Ascending aorta (tissue), 2 donors: ENCODE measurements around the gene CACNA1G. TPM values are rescaled to one million over a fixed set of nuclear protein-coding genes. Genes with fewer than 3 reads are reported as not detected.
A peak's percentile ranks its signal among the peaks of the same experiment; 100 is the strongest.

Experiments used
- DNase-seq, 2 donors: peaks; one replicate each; pipeline ENCODE4 v3.0.0-alpha.2; 2019; ENCODE audit warnings: low spot score in 2 of 2
- H3K27ac ChIP-seq, 2 donors: fragments of 200-600 bp; sonication (generic); one replicate each; pipeline ENCODE4 v1.5.1; 2016 to 2017; ENCODE audit warnings: mild to moderate bottlenecking in 1 of 2
- H3K27me3 ChIP-seq: fragments of 200-600 bp; sonication (generic); one replicate; pipeline ENCODE4 v1.5.1; 2017
- H3K36me3 ChIP-seq, 2 donors: fragments of 200-600 bp; sonication (generic); one replicate each; pipeline ENCODE4 v1.5.1; 2016
- H3K4me1 ChIP-seq, 2 donors: fragments of 200-600 bp; sonication (generic); one replicate each; pipeline ENCODE4 v1.5.1; 2016 to 2017; ENCODE audit warnings: mild to moderate bottlenecking in 1 of 2
- H3K4me3 ChIP-seq, 2 donors: fragments of 200-600 bp; sonication (generic); one replicate each; pipeline ENCODE4 v1.5.1; 2016 to 2017; ENCODE audit warnings: mild to moderate bottlenecking in 1 of 2
- H3K9me3 ChIP-seq, 2 donors: fragments of 200-600 bp; sonication (generic); one replicate each; pipeline ENCODE4 v1.5.1; 2016
- intact Hi-C: fragments of 100-400 bp; cut with DNase I; formaldehyde crosslinking; loops from one replicate; pipeline ENCODE4 v1.15.1; 2023
- total RNA-seq: library from RNA; depleted of rRNA; stranded (reverse); fragments of >200 nt; gene quantifications from one replicate; pipeline ENCODE4 v1.1.0, GENCODE V29; 2016
- TF ChIP-seq, protein P1 (sequence below), 3 experiments: fragments of 200-600 bp in 2 of 3; fragments of 450-650 bp in 1 of 3; sonication (generic) in 2 of 3; IDR thresholded peaks; one replicate each; pipeline ENCODE4 v1.5.1; 2016 to 2019; ENCODE audit warnings: antibody characterized with exemption in 3 of 3, mild to moderate bottlenecking in 1 of 3, moderate library complexity in 1 of 3

CACNA1G gene
- total RNA-seq, 1 donor from 2014 or later, result 1.2 TPM

DNA sequence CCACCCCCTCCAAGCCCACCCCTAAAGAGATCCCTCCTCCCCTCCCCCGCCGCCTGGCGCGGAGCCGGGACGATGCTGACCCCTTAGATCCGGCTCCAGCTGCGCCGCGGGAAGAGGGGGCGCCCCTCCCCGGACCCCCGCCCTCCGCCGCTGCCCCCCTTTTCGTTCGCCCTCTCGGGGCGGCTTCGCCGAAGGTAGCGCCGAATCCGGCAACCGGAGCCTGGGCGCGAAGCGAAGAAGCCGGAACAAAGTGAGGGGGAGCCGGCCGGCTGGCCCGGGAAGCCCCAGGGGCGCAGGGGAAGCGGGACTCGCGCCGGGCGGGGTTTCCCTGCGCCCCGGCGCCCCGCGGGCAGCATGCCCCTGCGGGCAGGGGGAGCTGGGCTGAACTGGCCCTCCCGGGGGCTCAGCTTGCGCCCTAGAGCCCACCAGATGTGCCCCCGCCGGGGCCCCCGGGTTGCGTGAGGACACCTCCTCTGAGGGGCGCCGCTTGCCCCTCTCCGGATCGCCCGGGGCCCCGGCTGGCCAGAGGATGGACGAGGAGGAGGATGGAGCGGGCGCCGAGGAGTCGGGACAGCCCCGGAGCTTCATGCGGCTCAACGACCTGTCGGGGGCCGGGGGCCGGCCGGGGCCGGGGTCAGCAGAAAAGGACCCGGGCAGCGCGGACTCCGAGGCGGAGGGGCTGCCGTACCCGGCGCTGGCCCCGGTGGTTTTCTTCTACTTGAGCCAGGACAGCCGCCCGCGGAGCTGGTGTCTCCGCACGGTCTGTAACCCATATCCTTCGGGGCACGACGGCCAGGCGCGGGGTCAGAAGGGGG, 623 bp downstream of the CACNA1G start:
- intact Hi-C loops, result loop anchor here (5.0 kb wide), 1 partner anchor 71 kb away; the partner anchor contains the start of gene ABCC3
- Histone ChIP-seq H3K27me3 (peaks cover 10% of the 10 kb centered on the region), H3K36me3 (no peaks in the 10 kb centered on the region), H3K27ac (no peak overlapping the region), H3K4me1 (peaks cover 23 to 47% of the 10 kb centered on the region in 2 donors), H3K4me3 (peak overlapping the region; percentile 57 to 74), H3K9me3 (no peaks in the 10 kb centered on the region)
- DNase-seq, result peak in 1 of 2 donors; percentile 67
- TF ChIP-seq, protein P1, sequence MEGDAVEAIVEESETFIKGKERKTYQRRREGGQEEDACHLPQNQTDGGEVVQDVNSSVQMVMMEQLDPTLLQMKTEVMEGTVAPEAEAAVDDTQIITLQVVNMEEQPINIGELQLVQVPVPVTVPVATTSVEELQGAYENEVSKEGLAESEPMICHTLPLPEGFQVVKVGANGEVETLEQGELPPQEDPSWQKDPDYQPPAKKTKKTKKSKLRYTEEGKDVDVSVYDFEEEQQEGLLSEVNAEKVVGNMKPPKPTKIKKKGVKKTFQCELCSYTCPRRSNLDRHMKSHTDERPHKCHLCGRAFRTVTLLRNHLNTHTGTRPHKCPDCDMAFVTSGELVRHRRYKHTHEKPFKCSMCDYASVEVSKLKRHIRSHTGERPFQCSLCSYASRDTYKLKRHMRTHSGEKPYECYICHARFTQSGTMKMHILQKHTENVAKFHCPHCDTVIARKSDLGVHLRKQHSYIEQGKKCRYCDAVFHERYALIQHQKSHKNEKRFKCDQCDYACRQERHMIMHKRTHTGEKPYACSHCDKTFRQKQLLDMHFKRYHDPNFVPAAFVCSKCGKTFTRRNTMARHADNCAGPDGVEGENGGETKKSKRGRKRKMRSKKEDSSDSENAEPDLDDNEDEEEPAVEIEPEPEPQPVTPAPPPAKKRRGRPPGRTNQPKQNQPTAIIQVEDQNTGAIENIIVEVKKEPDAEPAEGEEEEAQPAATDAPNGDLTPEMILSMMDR (IDR thresholded peaks at IDR 0.05), result no peak

DNA sequence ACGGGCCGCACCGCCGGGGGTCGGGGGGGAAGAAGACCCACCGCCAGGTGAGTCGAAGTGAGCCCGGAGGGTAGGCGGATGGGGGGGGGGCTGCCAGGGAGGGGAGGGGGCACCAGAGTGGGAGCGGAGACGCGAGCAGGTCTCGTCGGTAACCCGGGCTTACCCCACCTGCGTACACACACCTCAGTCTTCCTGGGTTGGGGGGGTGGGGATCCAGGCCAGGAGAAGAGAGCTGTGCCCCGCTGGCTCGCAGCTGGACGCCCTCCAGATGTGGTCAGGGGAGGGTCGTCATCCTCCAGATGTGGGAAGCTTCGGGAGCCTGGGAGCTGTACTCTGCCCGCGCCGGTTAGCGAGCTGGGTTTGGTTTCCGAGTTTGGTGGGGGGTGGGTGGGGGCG, 1.2 kb downstream of the CACNA1G start:
- Histone ChIP-seq H3K27me3 (peaks cover 10% of the 10 kb centered on the region), H3K36me3 (no peaks in the 10 kb centered on the region), H3K27ac (no peak overlapping the region), H3K4me1 (peaks cover 23 to 47% of the 10 kb centered on the region in 2 donors), H3K4me3 (peak overlapping the region in 1 of 2 donors; percentile 74), H3K9me3 (no peaks in the 10 kb centered on the region)
- TF ChIP-seq, protein P1 (IDR thresholded peaks at IDR 0.05), result no peak
- no peak for DNase-seq
- intact Hi-C loops, result loop anchor here (5.0 kb wide), 1 partner anchor 71 kb away; the partner anchor contains the start of gene ABCC3

DNA sequence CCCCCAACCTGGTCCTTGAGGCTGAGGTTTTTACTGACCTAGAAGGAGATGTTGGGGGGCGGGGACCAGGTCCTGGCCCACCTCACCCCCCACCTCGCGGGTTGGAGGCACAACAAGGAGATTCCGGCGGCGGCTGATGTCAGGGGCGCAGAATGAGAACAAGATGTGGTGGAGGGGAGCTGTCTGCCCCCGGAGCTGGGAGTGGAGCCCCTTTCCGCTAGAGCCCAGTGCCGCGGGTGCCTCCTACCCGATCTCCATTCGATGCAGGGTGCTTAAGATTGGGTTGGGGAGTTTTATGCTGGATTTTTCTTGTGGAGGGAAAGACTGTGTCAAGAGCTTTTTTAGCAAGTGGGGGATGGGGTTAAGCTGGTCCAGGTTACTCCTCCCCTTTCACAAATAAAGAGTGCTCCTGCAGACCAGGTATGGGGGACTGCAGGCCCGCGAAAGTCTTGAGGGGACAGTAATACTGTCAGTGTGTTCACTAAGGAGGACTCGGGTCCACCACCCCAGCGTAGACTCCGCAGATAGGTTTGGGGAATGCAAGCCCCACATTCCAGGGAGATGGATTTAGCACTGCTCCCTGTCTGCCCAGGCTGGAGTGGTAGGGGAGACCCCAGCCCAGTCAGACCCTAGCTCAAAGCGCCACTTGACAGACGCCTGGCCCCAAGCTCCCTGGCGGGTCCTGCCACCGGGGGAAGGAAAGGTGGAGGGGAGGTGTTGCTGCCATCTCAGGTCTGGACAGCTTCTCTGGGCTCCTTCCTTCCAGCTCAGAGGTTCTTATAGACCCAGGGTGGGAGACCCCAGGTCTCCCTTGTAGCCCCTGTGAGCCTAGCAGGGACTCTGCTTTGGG, 2.0 kb downstream of the CACNA1G start:
- Histone ChIP-seq H3K27me3 (peaks cover 10% of the 10 kb centered on the region), H3K4me1 (peaks cover 23 to 47% of the 10 kb centered on the region in 2 donors)
- TF ChIP-seq, protein P1 (IDR thresholded peaks at IDR 0.05), result no peak

DNA sequence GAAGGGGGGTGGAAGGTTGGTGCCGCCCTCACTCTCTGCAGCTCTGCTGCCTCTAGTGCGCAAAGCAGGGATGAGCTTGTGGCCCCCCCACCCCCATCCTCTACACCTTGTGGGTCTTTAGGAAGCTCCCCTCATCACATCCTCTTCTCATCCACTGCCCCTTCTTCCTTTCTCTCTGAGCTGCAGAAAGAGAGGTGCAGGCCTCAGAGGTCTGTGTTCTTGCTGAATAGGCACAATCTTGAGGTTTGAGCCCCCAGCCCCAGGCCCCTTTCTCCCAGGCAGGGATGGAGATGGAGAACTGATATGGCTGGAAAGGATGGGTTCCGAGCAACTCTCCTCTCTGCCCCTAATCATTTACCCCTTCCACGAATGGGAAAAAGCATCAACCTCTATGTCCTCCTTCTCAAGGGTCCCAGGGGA, 2.6 kb downstream of the CACNA1G start:
- H3K36me3 ChIP-seq, result no peaks in the 10 kb centered on the region
- H3K9me3 ChIP-seq, result no peaks in the 10 kb centered on the region
- DNase-seq, result no peak
- intact Hi-C loops, result loop anchor here (5.0 kb wide), 1 partner anchor 69 kb away; the partner anchor contains the start of gene ABCC3
- no peak overlapping the region for H3K4me3 ChIP-seq
- H3K27me3 ChIP-seq, result peaks cover 10% of the 10 kb centered on the region
- peaks cover 23 to 47% of the 10 kb centered on the region in 2 donors for H3K4me1 ChIP-seq
- TF ChIP-seq, protein P1 (IDR thresholded peaks at IDR 0.05), result no peak
- no peak overlapping the region for H3K27ac ChIP-seq

More for the DNA sequence above, 2.0 kb downstream of the CACNA1G start:
- no peak overlapping the region for H3K27ac ChIP-seq
- H3K36me3 ChIP-seq, result no peaks in the 10 kb centered on the region
- intact Hi-C loops, result loop anchor here (5.0 kb wide), 1 partner anchor 70 kb away; the partner anchor contains the start of gene ABCC3
- peak overlapping the region in 1 of 2 donors; percentile 74 for H3K4me3 ChIP-seq
- no peaks in the 10 kb centered on the region for H3K9me3 ChIP-seq
- DNase-seq, result no peak

DNA sequence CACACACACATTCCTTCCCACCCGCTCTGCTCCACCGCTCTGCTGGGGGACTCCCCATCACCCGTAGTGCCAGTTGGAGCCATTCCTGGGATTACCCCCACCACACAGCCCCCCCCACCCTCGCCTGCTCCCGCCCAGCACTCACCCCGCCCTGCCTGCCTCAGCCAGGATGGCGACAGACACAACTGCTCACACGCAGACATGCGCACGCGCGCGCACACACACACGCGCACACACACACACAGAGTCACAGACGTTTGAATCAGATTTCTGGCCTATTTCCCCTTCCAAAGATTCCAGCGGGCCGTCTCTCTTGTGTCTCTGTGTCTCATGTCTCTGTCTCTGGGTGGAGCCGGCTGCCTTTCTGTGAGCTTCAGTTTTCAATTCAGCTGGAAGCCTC, 4.4 kb downstream of the CACNA1G start:
- H3K4me3 ChIP-seq, result peak overlapping the region; percentile 24 to 52
- H3K4me1 ChIP-seq, result peaks cover 19 to 35% of the 10 kb centered on the region in 2 donors
- peak overlapping the region; percentile 67 to 69 for H3K27ac ChIP-seq
- TF ChIP-seq, protein P1 (IDR thresholded peaks at IDR 0.05), result no peak
- H3K9me3 ChIP-seq, result no peaks in the 10 kb centered on the region
- H3K27me3 ChIP-seq, result peaks cover 10% of the 10 kb centered on the region
- no peaks in the 10 kb centered on the region for H3K36me3 ChIP-seq
- DNase-seq, result peak; percentile 36 to 94
- intact Hi-C loops, result loop anchor here (5.0 kb wide), 1 partner anchor 67 kb away; the partner anchor contains the start of gene ABCC3
